ENCODE data around the gene KRTAP9-4.
"Not testable (repeated sequence)": the region's sequence is repeated elsewhere in the genome, so short reads cannot be mapped to it uniquely, and the experiment has no call there.

Gene KRTAP9-4, protein sequence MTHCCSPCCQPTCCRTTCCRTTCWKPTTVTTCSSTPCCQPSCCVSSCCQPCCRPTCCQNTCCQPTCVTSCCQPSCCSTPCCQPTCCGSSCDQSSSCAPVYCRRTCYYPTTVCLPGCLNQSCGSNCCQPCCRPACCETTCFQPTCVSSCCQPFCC
- 0 reads per million in 2 donors for total RNA-seq

DNA sequence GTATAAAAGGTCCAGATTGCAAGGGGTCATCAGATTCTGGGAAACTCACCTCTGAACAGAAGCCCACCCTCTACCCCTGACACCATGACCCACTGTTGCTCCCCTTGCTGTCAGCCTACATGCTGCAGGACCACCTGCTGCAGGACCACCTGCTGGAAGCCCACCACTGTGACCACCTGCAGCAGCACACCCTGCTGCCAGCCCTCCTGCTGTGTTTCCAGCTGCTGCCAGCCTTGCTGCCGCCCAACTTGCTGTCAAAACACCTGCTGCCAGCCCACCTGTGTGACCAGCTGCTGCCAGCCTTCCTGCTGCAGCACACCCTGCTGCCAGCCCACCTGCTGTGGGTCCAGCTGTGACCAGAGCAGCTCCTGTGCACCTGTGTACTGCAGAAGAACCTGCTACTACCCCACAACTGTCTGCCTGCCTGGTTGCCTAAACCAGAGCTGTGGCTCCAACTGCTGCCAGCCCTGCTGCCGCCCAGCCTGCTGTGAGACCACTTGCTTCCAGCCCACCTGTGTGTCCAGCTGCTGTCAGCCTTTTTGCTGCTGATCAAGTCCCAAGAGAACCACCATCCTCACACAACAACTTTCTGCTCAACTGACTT is at the start of gene KRTAP9-4:
Gene KRTAP9-4 (plus strand): TSS at position 51 of the 604 bp plus-strand sequence. CDS start 34 bp downstream, at position 85.
- DNase-seq, result not testable (repeated sequence)

- no peak for DNase-seq
Measured at GRCh38 chr17:41211845-41212466, 37.5 kb upstream of the KRTAP9-4 start.

DNA sequence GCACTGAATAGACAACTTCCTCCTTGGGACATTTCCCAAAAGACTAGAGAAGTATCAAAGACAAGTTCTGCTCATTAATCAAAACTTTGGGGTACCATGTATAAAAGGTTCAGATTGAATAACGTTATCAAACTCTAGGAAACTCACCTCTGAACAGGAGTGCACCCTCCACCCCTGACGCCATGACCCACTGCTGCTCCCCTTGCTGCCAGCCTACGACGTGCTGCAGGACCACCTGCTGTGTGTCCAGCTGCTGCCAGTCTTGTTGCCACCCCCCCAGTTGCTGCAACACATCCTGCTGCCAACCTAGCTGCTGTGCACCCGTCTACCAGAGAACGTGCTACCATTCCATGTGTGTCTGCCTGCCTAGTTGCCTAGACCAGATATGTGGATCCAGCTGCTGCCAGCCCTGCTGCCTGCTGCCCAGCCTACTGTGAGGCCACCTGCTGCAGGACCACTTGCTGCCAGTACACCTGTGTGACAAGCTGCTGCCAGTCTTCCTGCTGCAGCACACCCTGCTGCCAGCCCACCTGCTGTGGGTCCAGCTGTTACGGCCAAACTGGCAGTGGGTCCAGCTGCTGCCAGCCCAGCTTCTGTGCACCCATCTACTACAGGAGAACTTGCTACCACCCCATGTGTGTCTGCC is 36.8 kb upstream of the KRTAP9-4 start:
- DNase-seq, result no peak

DNA sequence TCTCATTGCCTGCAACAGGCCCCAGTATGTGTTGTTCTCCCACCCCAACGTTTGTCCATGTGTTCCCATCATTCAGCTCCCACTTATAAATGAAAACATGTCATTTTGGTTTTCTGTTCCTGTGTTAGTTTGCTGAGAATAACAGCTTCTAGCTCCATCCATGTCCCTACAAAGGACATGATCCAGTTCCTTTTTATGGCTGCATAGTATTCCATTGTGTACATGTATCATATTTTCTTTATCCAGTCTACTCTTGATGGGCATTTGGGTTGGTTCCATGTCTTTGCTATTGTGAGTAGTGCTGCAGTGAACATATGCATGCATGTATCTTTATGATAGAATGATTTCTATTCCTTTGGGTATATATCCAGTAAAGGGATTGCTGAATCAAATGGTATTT is 33.8 kb upstream of the KRTAP9-4 start:
- DNase-seq, result no peak

DNA sequence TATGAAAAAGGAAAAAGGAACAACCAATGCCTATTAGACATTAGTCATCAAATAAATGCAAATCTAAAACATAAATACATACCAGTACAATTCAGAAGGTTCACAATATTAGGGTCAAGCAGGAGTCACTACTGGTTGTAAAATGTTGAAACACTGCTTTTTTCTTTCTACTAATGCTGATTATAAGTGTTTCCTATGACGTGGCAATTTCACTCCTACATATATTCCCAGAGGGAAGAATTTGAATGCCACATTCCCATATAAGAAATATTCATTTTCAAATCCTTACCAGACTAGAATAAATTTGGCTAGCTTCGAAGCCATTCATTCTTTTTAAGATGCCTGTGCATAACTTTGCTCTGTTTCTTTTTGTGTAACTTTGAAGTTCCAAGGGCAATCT is 25.7 kb upstream of the KRTAP9-4 start:
- DNase-seq, result no peak

DNA sequence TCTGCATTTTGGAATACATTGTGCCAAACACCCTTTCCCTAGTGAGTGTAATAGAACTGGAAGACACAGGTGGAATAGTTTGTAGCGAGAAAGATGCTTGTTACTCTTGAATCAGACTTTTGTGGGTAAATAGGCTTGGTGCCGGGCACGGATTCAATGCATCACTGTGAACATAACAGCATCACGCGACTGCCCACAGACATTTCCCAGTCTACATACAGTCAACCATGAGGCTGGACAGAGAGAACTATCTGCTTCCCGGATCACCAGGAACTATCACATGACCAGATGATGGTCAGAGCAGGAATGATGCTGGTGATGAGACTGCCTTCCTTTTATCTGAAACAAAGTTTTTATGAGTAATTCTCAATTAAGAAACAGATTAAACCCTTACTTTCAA is 23.4 kb upstream of the KRTAP9-4 start:
- DNase-seq, result no peak

- not testable (repeated sequence) for DNase-seq
Measured at GRCh38 chr17:41226598-41227095, 22.8 kb upstream of the KRTAP9-4 start, which contains the start of gene KRTAP9-2. Gene KRTAP9-2, plus strand, starts transcription at chr17:41226648. Its CDS starts 7 bp downstream, at chr17:41226655.

DNA sequence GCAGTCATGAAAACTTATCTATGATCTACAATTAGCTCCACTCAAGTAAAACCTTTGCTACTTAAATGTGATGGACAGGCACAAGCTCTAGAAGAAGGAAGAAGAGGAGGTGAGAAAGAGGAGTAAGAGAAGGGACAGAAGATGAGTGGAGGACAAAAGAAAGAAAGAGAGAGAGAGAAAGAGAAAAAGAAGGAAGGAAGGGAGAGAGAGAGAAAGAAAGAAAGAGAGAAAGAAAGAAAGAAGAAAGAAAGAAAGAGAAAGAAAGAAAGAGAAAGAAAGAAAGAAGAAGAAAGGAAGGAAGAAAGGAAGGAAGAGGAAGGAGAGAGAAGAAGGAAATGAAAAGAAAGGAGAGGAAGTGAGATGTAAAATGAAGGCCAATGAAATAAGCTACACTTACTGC is 19.4 kb upstream of the KRTAP9-4 start:
- no peak for DNase-seq

GRCh38 chr17:41231731-41232130 is 17.8 kb upstream of the KRTAP9-4 start:
- DNase-seq, result no peak

DNA sequence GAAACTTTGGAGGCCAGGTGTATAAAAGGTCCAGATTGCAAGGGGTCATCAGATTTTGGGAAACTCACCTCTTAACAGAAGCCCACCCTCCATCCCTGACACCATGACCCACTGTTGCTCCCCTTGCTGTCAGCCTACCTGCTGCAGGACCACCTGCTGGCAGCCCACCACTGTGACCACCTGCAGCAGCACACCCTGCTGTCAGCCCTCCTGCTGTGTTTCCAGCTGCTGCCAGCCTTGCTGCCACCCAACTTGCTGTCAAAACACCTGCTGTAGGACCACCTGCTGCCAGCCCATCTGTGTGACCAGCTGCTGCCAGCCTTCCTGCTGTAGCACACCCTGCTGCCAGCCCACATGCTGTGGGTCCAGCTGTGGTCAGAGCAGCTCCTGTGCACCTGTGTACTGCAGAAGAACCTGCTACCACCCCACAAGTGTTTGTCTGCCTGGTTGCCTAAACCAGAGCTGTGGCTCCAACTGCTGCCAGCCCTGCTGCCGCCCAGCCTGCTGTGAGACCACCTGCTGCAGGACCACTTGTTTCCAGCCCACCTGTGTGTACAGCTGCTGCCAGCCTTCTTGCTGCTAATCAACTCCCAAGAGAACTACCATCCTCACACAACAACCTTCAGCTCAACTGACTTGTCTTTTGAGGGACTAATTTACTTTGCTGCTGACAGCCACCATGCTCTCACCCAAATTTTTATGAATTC is 16.9 kb upstream of the KRTAP9-4 start, which contains the start of gene KRTAP9-3:
Gene KRTAP9-3 (plus strand): TSS at position 51 of the 707 bp plus-strand sequence. CDS start 53 bp downstream, at position 104.
- not testable (repeated sequence) for DNase-seq

- DNase-seq, result not testable (repeated sequence)
Measured at GRCh38 chr17:41237116-41237515, 12.4 kb upstream of the KRTAP9-4 start.

DNA sequence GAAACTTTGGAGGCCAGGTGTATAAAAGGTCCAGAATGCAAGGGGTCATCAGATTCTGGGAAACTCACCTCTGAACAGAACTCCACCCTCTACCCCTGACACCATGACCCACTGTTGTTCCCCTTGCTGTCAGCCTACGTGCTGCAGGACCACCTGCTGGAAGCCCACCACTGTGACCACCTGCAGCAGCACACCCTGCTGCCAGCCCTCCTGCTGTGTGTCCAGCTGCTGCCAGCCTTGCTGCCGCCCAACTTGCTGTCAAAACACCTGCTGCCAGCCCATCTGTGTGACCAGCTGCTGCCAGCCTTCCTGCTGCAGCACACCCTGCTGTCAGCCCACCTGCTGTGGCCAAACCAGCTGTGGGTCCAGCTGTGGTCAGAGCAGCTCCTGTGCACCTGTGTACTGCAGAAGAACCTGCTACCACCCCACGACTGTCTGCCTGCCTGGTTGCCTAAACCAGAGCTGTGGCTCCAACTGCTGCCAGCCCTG is 11.5 kb upstream of the KRTAP9-4 start, which contains the start of gene KRTAP9-8:
Gene KRTAP9-8 (plus strand): TSS at position 51 of the 489 bp plus-strand sequence. CDS start 53 bp downstream, at position 104.
- not testable (repeated sequence) for DNase-seq

DNA sequence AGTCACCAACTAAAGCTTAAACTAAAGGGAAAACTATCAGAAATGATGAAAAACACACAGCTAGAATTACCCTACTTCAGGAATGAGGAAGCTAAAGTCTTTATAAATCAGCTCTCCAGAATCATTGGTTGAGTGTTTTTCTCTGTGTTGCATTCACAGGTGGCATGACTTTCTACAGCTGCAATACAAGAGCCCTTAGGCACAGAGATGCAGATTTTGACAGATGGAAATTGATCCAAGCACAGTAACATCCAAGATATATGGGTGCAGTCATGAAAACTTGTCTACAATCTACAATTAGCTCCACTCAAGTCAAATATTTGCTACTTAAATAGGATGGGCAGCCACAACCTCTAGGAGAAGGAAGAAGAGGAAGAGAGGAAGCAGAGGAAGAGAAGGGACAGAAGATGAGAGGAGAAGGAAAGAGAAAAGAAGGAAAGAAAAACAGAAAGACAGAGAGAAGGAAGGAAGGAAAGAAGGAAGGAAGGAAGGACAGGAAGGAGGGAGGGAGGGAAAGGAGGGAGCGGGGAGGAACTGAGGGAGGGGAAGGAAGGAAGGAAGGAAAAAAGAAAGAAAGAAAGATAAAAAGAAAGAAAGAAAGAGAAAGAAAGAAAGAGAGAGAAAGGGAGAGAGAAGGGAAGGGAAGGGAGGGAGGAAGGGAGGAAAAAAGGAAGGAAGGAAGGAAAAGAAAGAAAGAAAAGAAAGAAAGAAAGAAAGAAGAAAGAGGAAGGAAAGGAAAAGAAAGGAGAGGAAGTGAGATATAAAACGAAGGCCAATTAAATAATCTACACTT is 2.3 kb upstream of the KRTAP9-4 start:
- DNase-seq, result not testable (repeated sequence)

GRCh38 chr17:41251261-41251660 is 1.8 kb downstream of the KRTAP9-4 start:
- DNase-seq, result no peak

DNA sequence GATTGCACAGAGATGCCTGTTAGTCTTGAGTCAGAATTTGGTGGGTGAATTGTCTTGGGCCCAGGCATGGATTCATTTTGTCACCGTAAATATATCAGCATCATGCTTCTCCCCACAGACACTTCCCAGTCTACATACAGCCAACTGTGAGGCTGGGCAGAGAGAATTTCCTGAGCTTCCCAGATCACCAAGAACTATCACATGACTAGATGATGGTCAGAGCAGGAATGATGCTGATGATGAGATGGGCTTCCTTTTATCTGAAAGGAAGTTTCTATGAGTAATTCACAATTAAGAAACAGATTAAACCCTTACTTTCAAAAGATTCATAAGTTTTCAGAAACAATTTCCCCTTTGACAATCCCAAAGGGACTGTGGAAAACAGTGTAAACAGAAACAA is 5.4 kb downstream of the KRTAP9-4 start:
- DNase-seq, result no peak

DNA sequence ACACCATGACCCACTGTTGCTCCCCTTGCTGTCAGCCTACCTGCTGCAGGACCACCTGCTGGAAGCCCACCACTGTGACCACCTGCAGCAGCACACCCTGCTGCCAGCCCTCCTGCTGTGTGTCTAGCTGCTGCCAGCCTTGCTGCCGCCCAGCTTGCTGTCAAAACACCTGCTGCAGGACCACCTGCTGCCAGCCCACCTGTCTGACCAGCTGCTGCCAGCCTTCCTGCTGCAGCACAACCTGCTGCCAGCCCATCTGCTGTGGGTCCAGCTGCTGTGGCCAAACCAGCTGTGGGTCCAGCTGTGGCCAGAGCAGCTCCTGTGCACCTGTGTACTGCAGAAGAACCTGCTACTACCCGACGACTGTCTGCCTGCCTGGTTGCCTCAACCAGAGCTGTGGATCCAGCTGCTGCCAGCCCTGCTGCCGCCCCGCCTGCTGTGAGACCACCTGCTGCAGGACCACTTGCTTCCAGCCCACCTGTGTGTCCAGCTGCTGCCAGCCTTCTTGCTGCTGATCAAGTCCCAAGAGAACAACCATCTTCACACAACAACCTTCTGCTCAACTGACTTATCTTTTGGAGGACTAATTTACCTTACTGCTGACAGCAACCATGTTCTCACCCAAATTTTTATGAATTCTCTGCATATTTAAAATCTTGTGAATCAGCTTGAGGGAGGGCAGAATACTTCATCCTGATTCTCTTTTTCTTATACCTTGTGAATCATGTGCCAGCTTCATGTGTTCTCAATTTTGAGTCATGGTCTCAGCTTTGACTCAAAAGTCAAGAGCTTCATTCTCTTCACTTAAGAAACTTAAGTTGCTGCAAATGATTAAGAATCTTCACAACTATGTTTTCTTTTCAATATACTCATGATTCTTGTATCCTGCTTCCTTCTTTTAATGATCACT is 6.1 kb downstream of the KRTAP9-4 start, which contains the start of gene KRTAP9-9:
Gene KRTAP9-9 (plus strand): TSS at position 4 of the 910 bp plus-strand sequence.
- not testable (repeated sequence) for DNase-seq

DNA sequence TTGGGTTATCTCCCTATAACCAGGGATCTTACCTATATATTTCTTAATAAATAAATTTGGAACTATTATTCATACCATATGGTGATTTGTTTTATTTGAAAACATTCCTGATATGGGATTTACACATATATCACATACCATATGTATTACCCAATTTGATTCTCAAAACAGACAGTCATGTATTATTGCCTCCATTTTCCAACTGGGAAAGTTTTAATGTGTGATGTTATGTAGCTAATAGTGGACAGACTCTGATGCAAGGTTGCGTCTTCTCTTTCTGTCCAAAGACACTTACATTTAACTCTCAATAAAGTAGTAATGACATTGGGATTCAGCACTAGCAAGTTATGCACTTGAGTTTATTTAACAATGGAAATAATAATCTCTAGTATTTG is 6.8 kb downstream of the KRTAP9-4 start:
- DNase-seq, result no peak

- DNase-seq, result no peak
Measured at GRCh38 chr17:41258406-41258805, 8.9 kb downstream of the KRTAP9-4 start.

DNA sequence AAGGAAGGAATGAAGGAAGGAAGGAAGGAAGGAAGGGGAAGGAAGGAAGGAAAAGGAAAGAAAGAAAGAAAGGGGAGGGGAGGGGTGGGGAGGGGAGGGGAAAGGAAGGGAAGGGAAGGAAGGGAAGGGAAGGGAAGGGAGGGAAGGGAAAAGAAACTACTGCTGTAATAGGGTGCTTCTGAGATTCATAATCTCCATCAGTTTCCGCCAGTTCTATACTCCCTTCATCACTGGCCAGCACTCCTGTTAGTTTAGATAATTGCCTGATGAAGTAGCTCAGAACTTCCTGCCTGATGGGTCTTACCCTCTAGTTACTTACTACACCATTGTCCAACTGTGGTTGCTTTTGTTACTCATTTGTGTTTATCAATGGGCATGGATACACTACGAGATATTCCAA is 13.7 kb downstream of the KRTAP9-4 start:
- DNase-seq, result no peak

DNA sequence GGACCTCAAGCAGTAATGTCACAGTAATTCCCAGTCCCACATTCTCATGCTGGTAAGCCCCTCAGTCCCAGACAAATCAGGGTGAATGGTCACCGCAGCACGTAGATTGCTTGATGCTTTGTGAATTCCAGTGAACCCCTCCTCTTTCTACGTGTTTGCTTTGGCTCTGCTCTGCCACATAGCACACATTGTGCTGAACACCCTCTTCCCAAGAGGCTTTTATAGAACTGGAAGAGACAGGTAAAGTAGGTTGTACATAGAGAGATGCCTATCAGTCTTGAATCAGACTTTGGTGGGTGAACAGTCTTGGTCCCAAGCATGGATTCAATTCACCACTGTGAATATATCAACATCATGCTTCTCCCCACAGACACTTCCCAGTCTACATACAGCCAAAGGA is 15.1 kb downstream of the KRTAP9-4 start:
- DNase-seq, result no peak

All from activated gamma-delta T cell (primary cell).